RWPE1 (cell line): ENCODE results near the gene TGM3.

Experiments
- CTCF ChIA-PET: fragments of 350-600 bp; sonication (Branson Sonifier 250); formaldehyde crosslinking; extraction: SDS; loops from one replicate; lab custom pipeline; 2021; lab: Yijun Ruan, JAX
- POLR2A ChIA-PET: fragments of 400-600 bp; formaldehyde crosslinking; extraction: SDS; loops from one replicate; lab custom pipeline; 2020; ENCODE audit warnings: antibody characterized with exemption; ENCODE audit not compliant: low non-redundant PET; lab: Yijun Ruan, JAX
- DNase-seq: peaks from one replicate; pipeline ENCODE4 v3.0.0; 2012; ENCODE audit warnings: low spot score
- H3K27ac ChIP-seq: fragments of 450-650 bp; 2 replicates; pipeline ENCODE4 v1.5.1; 2017
- TF ChIP-seq, protein P1 (sequence below): fragments of 450-650 bp; conservative IDR thresholded peaks from 2 replicates; pipeline ENCODE4 v1.5.1; 2017; ENCODE audit warnings: low read depth, mild to moderate bottlenecking

TGM3 gene

GRCh38 chr20:2281563-2281962 lies 14.2 kb upstream of the TGM3 start:
- TF ChIP-seq, protein P1, sequence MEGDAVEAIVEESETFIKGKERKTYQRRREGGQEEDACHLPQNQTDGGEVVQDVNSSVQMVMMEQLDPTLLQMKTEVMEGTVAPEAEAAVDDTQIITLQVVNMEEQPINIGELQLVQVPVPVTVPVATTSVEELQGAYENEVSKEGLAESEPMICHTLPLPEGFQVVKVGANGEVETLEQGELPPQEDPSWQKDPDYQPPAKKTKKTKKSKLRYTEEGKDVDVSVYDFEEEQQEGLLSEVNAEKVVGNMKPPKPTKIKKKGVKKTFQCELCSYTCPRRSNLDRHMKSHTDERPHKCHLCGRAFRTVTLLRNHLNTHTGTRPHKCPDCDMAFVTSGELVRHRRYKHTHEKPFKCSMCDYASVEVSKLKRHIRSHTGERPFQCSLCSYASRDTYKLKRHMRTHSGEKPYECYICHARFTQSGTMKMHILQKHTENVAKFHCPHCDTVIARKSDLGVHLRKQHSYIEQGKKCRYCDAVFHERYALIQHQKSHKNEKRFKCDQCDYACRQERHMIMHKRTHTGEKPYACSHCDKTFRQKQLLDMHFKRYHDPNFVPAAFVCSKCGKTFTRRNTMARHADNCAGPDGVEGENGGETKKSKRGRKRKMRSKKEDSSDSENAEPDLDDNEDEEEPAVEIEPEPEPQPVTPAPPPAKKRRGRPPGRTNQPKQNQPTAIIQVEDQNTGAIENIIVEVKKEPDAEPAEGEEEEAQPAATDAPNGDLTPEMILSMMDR, result no peak
- no peak overlapping the region for H3K27ac ChIP-seq
- POLR2A ChIA-PET, result no interaction called here
- no peak for DNase-seq
- CTCF ChIA-PET, result no interaction called here

GRCh38 chr20:2282181-2282580 lies 13.6 kb upstream of the TGM3 start:
- CTCF ChIA-PET, result no interaction called here
- no peak for DNase-seq
- POLR2A ChIA-PET, result no interaction called here
- TF ChIP-seq, protein P1, result no peak
- H3K27ac ChIP-seq, result no peak overlapping the region

DNA sequence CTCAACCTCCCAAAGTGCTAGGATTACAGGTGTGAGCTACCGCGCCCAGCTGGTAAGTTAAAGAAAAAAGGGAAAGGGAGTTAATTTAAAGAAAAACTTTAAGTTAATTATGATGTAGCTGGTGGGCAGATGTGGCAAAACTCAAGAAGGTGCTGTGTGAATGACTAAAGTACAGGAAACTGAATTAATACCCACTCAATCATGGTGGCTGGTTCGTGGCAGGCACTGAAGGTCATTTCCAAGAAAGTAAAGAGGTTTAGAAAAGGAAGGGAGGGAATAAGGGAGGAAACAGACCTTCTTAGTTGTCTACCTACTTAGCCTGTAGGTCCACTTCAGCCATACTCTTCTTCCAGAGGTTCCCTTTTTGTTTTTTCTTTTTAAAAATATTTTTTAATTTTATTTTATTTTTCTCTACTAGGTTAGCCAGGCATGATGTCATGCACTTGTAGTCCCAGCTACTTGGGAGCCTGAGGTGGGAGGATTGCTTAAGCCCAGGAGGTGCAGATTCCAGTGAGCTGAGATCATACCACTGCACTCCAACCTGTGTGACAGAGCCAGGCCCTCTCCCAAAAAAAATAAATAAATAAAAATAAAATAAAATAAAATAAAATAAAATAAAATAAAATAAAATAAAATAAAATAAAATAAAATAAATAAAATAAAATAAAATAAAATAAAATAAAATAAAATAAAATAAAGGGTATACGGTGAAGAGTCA lies 11.9 kb upstream of the TGM3 start:
- peak; percentile 46 for DNase-seq
- ChIA-PET CTCF (no interaction called here), POLR2A (no interaction called here)
- H3K27ac ChIP-seq, result no peak overlapping the region
- TF ChIP-seq, protein P1, result no peak

DNA sequence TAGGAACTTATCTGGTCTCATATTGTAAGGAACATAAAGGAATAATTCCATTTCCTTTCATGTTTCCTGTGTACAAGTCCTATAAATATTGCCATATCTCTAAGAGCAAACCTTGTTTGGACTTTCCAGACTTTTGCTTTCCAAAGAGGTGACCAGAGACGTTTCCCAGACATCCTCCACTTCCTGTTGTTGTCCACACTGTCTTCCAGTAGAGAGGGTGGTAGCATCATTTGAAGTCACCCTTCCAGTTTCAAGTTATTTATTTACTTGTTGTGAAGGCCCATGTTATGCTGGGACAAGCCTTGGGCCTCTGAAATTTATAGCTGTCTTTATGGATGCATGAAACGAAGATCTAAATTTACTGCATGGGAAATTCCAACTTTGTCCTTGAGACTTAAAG lies 10.6 kb upstream of the TGM3 start:
- ChIA-PET POLR2A (no interaction called here), CTCF (interaction anchor here (1.0 kb wide), 1 partner anchor 78 kb away, joined by 4 read pairs; no protein-coding TSS in a partner anchor)
- no peak for DNase-seq
- TF ChIP-seq, protein P1, result no peak
- H3K27ac ChIP-seq, result no peak overlapping the region

- DNase-seq, result no peak
- H3K27ac ChIP-seq, result no peak overlapping the region
- TF ChIP-seq, protein P1, result no peak
- POLR2A ChIA-PET, result no interaction called here
- CTCF ChIA-PET, result interaction anchor here (0.7 to 1.0 kb wide), 2 partner anchors 78 to 109 kb away, joined by 3 to 4 read pairs; no protein-coding TSS in a partner anchor
These were observed 10.2 kb upstream of the TGM3 start for GRCh38 chr20:2285613-2286012.

GRCh38 chr20:2287504-2287903 lies 8.3 kb upstream of the TGM3 start:
- H3K27ac ChIP-seq, result no peak overlapping the region
- TF ChIP-seq, protein P1, result no peak
- ChIA-PET POLR2A (no interaction called here), CTCF (no interaction called here)
- DNase-seq, result no peak
